DND-41 (cell line): ENCODE results near the gene MOV10L1.

ENCODE experiments used
- ATAC-seq: fragments of 200-7000 bp; cut with Tn5 transposase; 3 replicates; pipeline ENCODE4 v1.9.1; 2021; ENCODE audit warnings: low read depth; ENCODE audit not compliant: insufficient read depth
- DNase-seq: peaks from one replicate; pipeline ENCODE4 v3.0.0-alpha.2; 2020
- H2AFZ ChIP-seq: 2 replicates; pipeline ENCODE4 v1.6.0; 2012; ENCODE audit warnings: low read depth, low read length
- H3K27ac ChIP-seq: 2 replicates; pipeline ENCODE4 v1.5.1; 2012; ENCODE audit warnings: low read length, inconsistent platforms
- H3K27me3 ChIP-seq: fragments of 200-600 bp; sonication (generic); 2 replicates; pipeline ENCODE4 v1.6.0; 2012; ENCODE audit warnings: low read length, mild to moderate bottlenecking, inconsistent platforms; ENCODE audit not compliant: insufficient read depth, poor library complexity
- H3K36me3 ChIP-seq: 2 replicates; pipeline ENCODE4 v1.5.1; 2012; ENCODE audit warnings: low read length, inconsistent platforms; ENCODE audit not compliant: insufficient read depth
- H3K4me1 ChIP-seq: 2 replicates; pipeline ENCODE4 v1.5.1; 2012; ENCODE audit warnings: mild to moderate bottlenecking, low read length; ENCODE audit not compliant: insufficient read depth
- H3K4me2 ChIP-seq: 2 replicates; pipeline ENCODE4 v1.6.0; 2012; ENCODE audit warnings: mild to moderate bottlenecking, moderate library complexity, low read length, inconsistent platforms; ENCODE audit not compliant: insufficient read depth
- H3K4me3 ChIP-seq, 2 experiments: fragments of 200-600 bp in 1 of 2; shearing (Covaris generic) in 1 of 2; 2 replicates each; pipeline ENCODE4 v1.5.1; 2012 to 2016; ENCODE audit warnings: inconsistent platforms in 2 of 2, low read length in 2 of 2, mild to moderate bottlenecking in 2 of 2, low read depth in 1 of 2, moderate library complexity in 1 of 2
- H3K79me2 ChIP-seq: 2 replicates; pipeline ENCODE4 v1.6.0; 2012; ENCODE audit warnings: low read length, inconsistent platforms; ENCODE audit not compliant: insufficient read depth
- H3K9ac ChIP-seq: 2 replicates; pipeline ENCODE4 v1.6.0; 2012; ENCODE audit warnings: low read depth, mild to moderate bottlenecking, inconsistent platforms, low read length, moderate library complexity
- H3K9me3 ChIP-seq: 2 replicates; pipeline ENCODE4 v1.5.1; 2012; ENCODE audit warnings: low read length, moderate library complexity, mild to moderate bottlenecking, inconsistent platforms; ENCODE audit not compliant: insufficient read depth, severe bottlenecking
- H4K20me1 ChIP-seq: 2 replicates; pipeline ENCODE4 v1.6.0; 2012; ENCODE audit warnings: low read length; ENCODE audit not compliant: insufficient read depth
- EZH2 ChIP-seq: IDR thresholded peaks from 3 replicates; pipeline ENCODE4 v1.6.1; 2012; ENCODE audit warnings: borderline replicate concordance, low read depth, mild to moderate bottlenecking, moderate library complexity, low read length, inconsistent platforms; ENCODE audit not compliant: severe bottlenecking
- TF ChIP-seq, protein P1 (sequence below): IDR thresholded peaks from 2 replicates; pipeline ENCODE4 v1.5.1; 2012; ENCODE audit warnings: borderline replicate concordance, low read length, moderate library complexity, mild to moderate bottlenecking; ENCODE audit not compliant: poor library complexity, severe bottlenecking; ENCODE audit errors: extremely low read depth

Gene MOV10L1

DNA sequence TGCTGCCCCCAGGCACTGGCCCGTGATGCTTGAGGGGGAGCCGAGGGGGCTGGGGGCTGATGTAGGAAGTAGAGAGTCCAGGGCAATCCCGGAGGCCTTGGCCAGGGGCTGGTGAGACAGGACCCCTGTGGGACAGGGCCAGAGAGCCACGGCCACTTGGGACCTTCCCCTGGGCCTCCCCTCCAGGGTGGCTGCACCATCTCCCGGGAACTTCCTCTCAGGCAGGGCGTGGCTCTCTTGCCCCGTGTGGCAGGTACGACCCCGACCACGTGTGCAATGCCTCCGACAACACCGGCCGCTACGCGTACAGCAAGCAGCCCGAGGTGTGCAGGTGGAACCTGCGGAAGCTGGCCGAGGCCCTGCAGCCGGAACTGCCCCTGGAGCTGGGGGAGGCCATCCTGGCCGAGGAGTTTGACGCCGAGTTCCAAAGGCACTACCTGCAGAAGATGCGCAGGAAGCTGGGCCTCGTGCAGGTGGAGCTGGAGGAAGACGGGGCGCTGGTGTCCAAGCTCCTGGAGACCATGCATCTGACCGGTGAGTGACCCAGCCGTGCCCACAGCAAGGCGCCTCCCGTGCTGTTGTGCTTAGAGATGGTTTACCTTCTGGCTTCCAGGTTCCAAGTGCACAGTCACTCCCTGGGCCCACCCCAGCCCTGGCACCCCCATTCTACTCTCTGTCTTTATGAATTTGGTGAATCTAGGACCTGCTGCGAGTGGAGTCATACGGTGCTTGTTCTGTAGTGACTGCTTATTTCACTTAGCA, 120.8 kb downstream of the MOV10L1 start:
- no peaks in the 10 kb centered on the region for H3K9me3 ChIP-seq
- peaks cover 33% of the 10 kb centered on the region for H3K79me2 ChIP-seq
- H3K9ac ChIP-seq: no peak overlapping the region
- no peaks in the 10 kb centered on the region for H3K4me1 ChIP-seq
- no peaks in the 10 kb centered on the region for H3K27me3 ChIP-seq
- H2AFZ ChIP-seq: no peak overlapping the region
- DNase-seq: no peak
- peaks cover 66% of the 10 kb centered on the region for H4K20me1 ChIP-seq
- TF ChIP-seq EZH2: no peak
- TF ChIP-seq, protein P1, sequence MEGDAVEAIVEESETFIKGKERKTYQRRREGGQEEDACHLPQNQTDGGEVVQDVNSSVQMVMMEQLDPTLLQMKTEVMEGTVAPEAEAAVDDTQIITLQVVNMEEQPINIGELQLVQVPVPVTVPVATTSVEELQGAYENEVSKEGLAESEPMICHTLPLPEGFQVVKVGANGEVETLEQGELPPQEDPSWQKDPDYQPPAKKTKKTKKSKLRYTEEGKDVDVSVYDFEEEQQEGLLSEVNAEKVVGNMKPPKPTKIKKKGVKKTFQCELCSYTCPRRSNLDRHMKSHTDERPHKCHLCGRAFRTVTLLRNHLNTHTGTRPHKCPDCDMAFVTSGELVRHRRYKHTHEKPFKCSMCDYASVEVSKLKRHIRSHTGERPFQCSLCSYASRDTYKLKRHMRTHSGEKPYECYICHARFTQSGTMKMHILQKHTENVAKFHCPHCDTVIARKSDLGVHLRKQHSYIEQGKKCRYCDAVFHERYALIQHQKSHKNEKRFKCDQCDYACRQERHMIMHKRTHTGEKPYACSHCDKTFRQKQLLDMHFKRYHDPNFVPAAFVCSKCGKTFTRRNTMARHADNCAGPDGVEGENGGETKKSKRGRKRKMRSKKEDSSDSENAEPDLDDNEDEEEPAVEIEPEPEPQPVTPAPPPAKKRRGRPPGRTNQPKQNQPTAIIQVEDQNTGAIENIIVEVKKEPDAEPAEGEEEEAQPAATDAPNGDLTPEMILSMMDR: no peak
- H3K27ac ChIP-seq: no peak overlapping the region
- ATAC-seq: no peak
- no peak overlapping the region for H3K4me3 ChIP-seq
- H3K36me3 ChIP-seq: peaks cover 86% of the 10 kb centered on the region
- no peak overlapping the region for H3K4me2 ChIP-seq

- H3K27me3 ChIP-seq: no peaks in the 10 kb centered on the region
- H2AFZ ChIP-seq: no peak overlapping the region
- peaks cover 37% of the 10 kb centered on the region for H3K79me2 ChIP-seq
- DNase-seq: no peak
- H4K20me1 ChIP-seq: peaks cover 67% of the 10 kb centered on the region
- no peak overlapping the region for H3K9ac ChIP-seq
- no peak for ATAC-seq
- no peaks in the 10 kb centered on the region for H3K9me3 ChIP-seq
- H3K4me3 ChIP-seq: no peak overlapping the region
- H3K4me1 ChIP-seq: no peaks in the 10 kb centered on the region
- TF ChIP-seq, protein P1: no peak
- TF ChIP-seq EZH2: no peak
- no peak overlapping the region for H3K4me2 ChIP-seq
- peaks cover 86% of the 10 kb centered on the region for H3K36me3 ChIP-seq
- H3K27ac ChIP-seq: no peak overlapping the region
Observed at GRCh38 chr22:50211147-50211546, 121.3 kb downstream of the MOV10L1 start.
